H9 (cell line): ENCODE data around the gene MS4A4A. TPM values are rescaled to one million over a fixed set of nuclear protein-coding genes. Genes with fewer than 3 reads are reported as not detected.

ENCODE experiments used
- DNase-seq: peaks from one replicate; pipeline ENCODE4 v3.0.0-alpha.2; 2017
- H2AFZ ChIP-seq: one replicate; pipeline ENCODE4 v1.6.1; 2013; ENCODE audit warnings: mild to moderate bottlenecking, low read length, control low read depth, moderate library complexity
- H2AK5ac ChIP-seq: 2 replicates; pipeline ENCODE4 v1.6.1; 2013; ENCODE audit warnings: low read length, control low read depth, mixed read lengths; ENCODE audit not compliant: insufficient read length
- H2BK120ac ChIP-seq: one replicate; pipeline ENCODE4 v1.6.1; 2013; ENCODE audit warnings: low read depth, mild to moderate bottlenecking, low read length, control low read depth, inconsistent platforms; ENCODE audit not compliant: poor library complexity, severe bottlenecking
- H2BK12ac ChIP-seq: 2 replicates; pipeline ENCODE4 v1.6.1; 2013; ENCODE audit warnings: low read length, control low read depth, mixed read lengths, low read depth; ENCODE audit not compliant: insufficient read length
- H2BK15ac ChIP-seq: 2 replicates; pipeline ENCODE4 v1.6.1; 2013; ENCODE audit warnings: low read depth, low read length, control low read depth
- H2BK20ac ChIP-seq: one replicate; pipeline ENCODE4 v1.6.1; 2013; ENCODE audit warnings: low read depth, mild to moderate bottlenecking, low read length, control low read depth, inconsistent platforms; ENCODE audit not compliant: poor library complexity, severe bottlenecking
- H2BK5ac ChIP-seq: 2 replicates; pipeline ENCODE4 v1.6.1; 2013; ENCODE audit warnings: low read length, control low read depth, mixed read lengths; ENCODE audit not compliant: insufficient read length
- H3K14ac ChIP-seq: 2 replicates; pipeline ENCODE4 v1.6.1; 2013; ENCODE audit warnings: low read length, control low read depth; ENCODE audit not compliant: insufficient read depth
- H3K18ac ChIP-seq: 2 replicates; pipeline ENCODE4 v1.6.1; 2013; ENCODE audit warnings: low read depth, mild to moderate bottlenecking, mixed read lengths, low read length, control low read depth; ENCODE audit not compliant: insufficient read length
- H3K23ac ChIP-seq: 2 replicates; pipeline ENCODE4 v1.6.1; 2013; ENCODE audit warnings: low read length, control low read depth, mixed read lengths, low read depth; ENCODE audit not compliant: insufficient read length
- H3K23me2 ChIP-seq: 2 replicates; pipeline ENCODE4 v1.6.1; 2013; ENCODE audit warnings: low read depth, mild to moderate bottlenecking, mixed read lengths, low read length, control low read depth; ENCODE audit not compliant: insufficient read length, poor library complexity, severe bottlenecking
- H3K27ac ChIP-seq: 2 replicates; pipeline ENCODE4 v1.5.1; 2013; ENCODE audit warnings: low read length, control low read depth, mixed read lengths, low read depth; ENCODE audit not compliant: insufficient read length
- H3K27me3 ChIP-seq: 2 replicates; pipeline ENCODE4 v1.6.1; 2013; ENCODE audit warnings: low read length, control low read depth, inconsistent platforms; ENCODE audit not compliant: insufficient read depth
- H3K4ac ChIP-seq: 2 replicates; pipeline ENCODE4 v1.6.1; 2013; ENCODE audit warnings: low read depth, mild to moderate bottlenecking, control low read depth, inconsistent platforms, low read length, moderate library complexity
- H3K4me1 ChIP-seq: 2 replicates; pipeline ENCODE4 v1.6.1; 2013; ENCODE audit warnings: low read length, control low read depth, inconsistent platforms; ENCODE audit not compliant: insufficient read depth
- H3K4me2 ChIP-seq: 2 replicates; pipeline ENCODE4 v1.6.1; 2013; ENCODE audit warnings: low read length, control low read depth, mixed read lengths; ENCODE audit not compliant: insufficient read length, insufficient read depth
- H3K56ac ChIP-seq: 2 replicates; pipeline ENCODE4 v1.6.1; 2013; ENCODE audit warnings: low read depth, mild to moderate bottlenecking, mixed read lengths, low read length, control low read depth; ENCODE audit not compliant: insufficient read length
- H3K79me1 ChIP-seq: 2 replicates; pipeline ENCODE4 v1.6.1; 2013; ENCODE audit warnings: low read depth, mild to moderate bottlenecking, moderate library complexity, low read length, control low read depth, inconsistent platforms; ENCODE audit not compliant: insufficient read depth, poor library complexity, severe bottlenecking
- H3K79me2 ChIP-seq: 2 replicates; pipeline ENCODE4 v1.6.1; 2013; ENCODE audit warnings: low read length, control low read depth, inconsistent platforms; ENCODE audit not compliant: insufficient read depth
- H3K9ac ChIP-seq: 2 replicates; pipeline ENCODE4 v1.6.1; 2013; ENCODE audit warnings: low read length, control low read depth, mixed read lengths; ENCODE audit not compliant: insufficient read length; ENCODE audit errors: extremely low read depth
- H3K9me3 ChIP-seq: one replicate; pipeline ENCODE4 v1.6.1; 2013; ENCODE audit warnings: low read depth, low read length, inconsistent platforms; ENCODE audit not compliant: control insufficient read depth
- H3T11ph ChIP-seq: one replicate; pipeline ENCODE4 v1.6.1; 2013; ENCODE audit warnings: mild to moderate bottlenecking, low read length, control low read depth, inconsistent platforms
- H4K20me1 ChIP-seq: one replicate; pipeline ENCODE4 v1.6.1; 2013; ENCODE audit not compliant: control insufficient read depth, insufficient read length, insufficient read depth
- H4K5ac ChIP-seq: 2 replicates; pipeline ENCODE4 v1.6.1; 2013; ENCODE audit warnings: low read depth, mild to moderate bottlenecking, mixed read lengths, low read length, control low read depth; ENCODE audit not compliant: insufficient read length
- H4K8ac ChIP-seq: replicated peaks from 2 replicates; pipeline ENCODE4 v1.6.1; 2013; ENCODE audit warnings: low read length, control low read depth, mixed read lengths, low read depth; ENCODE audit not compliant: insufficient read length
- H4K91ac ChIP-seq: 2 replicates; pipeline ENCODE4 v1.6.1; 2013; ENCODE audit warnings: low read depth, mild to moderate bottlenecking, moderate library complexity, mixed read lengths, low read length, control low read depth; ENCODE audit not compliant: insufficient read length
- H3K27ac Mint-ChIP-seq, 3 experiments: 2 replicates in 2 of 3; 3 replicates in 1 of 3; pipeline ENCODE4 v1.8.0; 2020 to 2021; ENCODE audit warnings: mixed read lengths in 3 of 3, mild to moderate bottlenecking in 1 of 3, moderate library complexity in 1 of 3
- H3K27me3 Mint-ChIP-seq: 2 replicates; pipeline ENCODE4 v1.8.0; 2021; ENCODE audit warnings: low read depth, mild to moderate bottlenecking, moderate library complexity, mixed read lengths
- H3K36me3 Mint-ChIP-seq, 3 experiments: 2 replicates in 2 of 3; 3 replicates in 1 of 3; pipeline ENCODE4 v1.8.0; 2020 to 2021; ENCODE audit warnings: low read depth in 3 of 3, mixed read lengths in 3 of 3; ENCODE audit not compliant: insufficient read depth in 1 of 3
- H3K4me1 Mint-ChIP-seq, 2 experiments: 2 replicates each; pipeline ENCODE4 v1.8.0; 2020; ENCODE audit warnings: mixed read lengths in 2 of 2
- H3K4me3 Mint-ChIP-seq, 2 experiments: 2 replicates in 1 of 2; 3 replicates in 1 of 2; pipeline ENCODE4 v1.8.0; 2020 to 2021; ENCODE audit warnings: mild to moderate bottlenecking in 2 of 2, mixed read lengths in 2 of 2, moderate library complexity in 1 of 2
- H3K9me3 Mint-ChIP-seq, 2 experiments: 2 replicates in 1 of 2; 3 replicates in 1 of 2; pipeline ENCODE4 v1.8.0; 2020; ENCODE audit warnings: mild to moderate bottlenecking in 2 of 2, mixed read lengths in 2 of 2, moderate library complexity in 1 of 2
- WGBS: extraction: QIAGEN DNeasy Blood & Tissue Kit; methylation state at CpG from one replicate; pipeline ENCODE4 v1.1.7; 2013; ENCODE audit warnings: missing lambda C conversion rate, low lambda C conversion rate, mixed read lengths; ENCODE audit not compliant: insufficient read length; ENCODE audit errors: extremely low coverage; 5-methylcytosine and 5-hydroxymethylcytosine counted together
- total RNA-seq: library from RNA; stranded (reverse); gene quantifications from 2 replicates; pipeline ENCODE4 v1.2.1, GENCODE V29; 2021
- TF ChIP-seq, protein P1 (sequence below): fragments of 200-600 bp; sonication (generic); conservative IDR thresholded peaks from 3 replicates; pipeline ENCODE4 v1.8.0; 2021; ENCODE audit warnings: antibody characterized with exemption, mild to moderate bottlenecking

MS4A4A gene
- total RNA-seq, 1 experiment from 2014 or later = not detected

DNA sequence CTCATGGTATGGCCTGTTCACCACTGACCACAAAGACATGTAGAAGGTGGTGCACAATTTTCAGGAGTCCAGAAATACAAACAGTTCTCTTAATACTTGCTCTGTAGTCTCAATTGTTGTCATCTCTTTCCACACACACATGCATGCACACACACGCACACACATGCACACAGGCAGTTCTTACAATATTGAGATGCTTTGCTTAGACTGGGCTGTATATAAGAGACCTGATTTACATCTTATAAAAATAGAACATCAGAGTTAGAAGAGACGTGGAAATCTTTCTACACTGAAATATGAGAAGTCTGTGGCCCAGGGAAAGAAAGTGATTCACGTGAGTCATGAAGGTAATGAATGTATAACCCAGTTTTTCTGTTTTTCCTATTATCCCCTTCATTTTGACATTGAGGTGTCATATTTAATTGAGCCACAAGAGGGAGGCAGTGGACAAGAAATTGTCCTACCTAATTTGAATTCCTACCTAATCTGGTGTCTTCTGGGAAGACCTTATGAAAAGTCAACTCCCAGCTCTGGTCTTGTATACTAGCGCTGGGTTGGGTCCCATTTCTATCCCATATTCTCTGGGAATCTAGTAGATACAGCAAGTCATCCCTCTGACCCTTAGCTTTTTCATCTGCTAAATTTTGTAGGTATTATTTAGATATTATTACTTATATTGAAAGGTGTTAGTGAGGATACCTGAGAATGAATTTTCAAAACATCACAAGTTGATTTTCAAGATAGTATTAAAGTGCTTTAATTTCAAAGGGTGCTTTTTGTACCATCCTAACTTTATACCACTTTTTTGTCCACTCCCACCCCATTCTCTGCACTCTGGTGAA is 14.9 kb upstream of the MS4A4A start:
- Histone ChIP-seq H3K79me2 (no peaks in the 10 kb centered on the region), H3K79me1 (no peaks in the 10 kb centered on the region), H2AK5ac (no peak overlapping the region), H3K27me3 (no peaks in the 10 kb centered on the region), H2BK120ac (no peak overlapping the region), H2AFZ (no peak overlapping the region), H3K27ac (no peak overlapping the region), H3K18ac (no peak overlapping the region), H2BK5ac (no peak overlapping the region), H3K4me2 (no peak overlapping the region), H2BK15ac (no peak overlapping the region), H3K56ac (no peak overlapping the region), H4K8ac (no peak overlapping the region), H3K23ac (no peak overlapping the region), H4K91ac (no peak overlapping the region), H3K9me3 (no peaks in the 10 kb centered on the region), H2BK12ac (no peak overlapping the region), H4K20me1 (no peaks in the 10 kb centered on the region), H3K23me2 (no peaks in the 10 kb centered on the region), H3K4ac (no peak overlapping the region), H3T11ph (no peak overlapping the region), H2BK20ac (no peak overlapping the region), H3K14ac (no peak overlapping the region), H3K9ac (no peak overlapping the region), H3K4me1 (no peaks in the 10 kb centered on the region), H4K5ac (no peak overlapping the region)
- DNase-seq = no peak
- H3K4me3 Mint-ChIP-seq = no peak overlapping the region
- no CpG with 5 or more reads among the region's 4 CpGs for WGBS
- peaks cover 4 to 12% (median 7%) of the 10 kb centered on the region in 3 experiments; a peak in 5 of 7 replicates for H3K36me3 Mint-ChIP-seq
- H3K27ac Mint-ChIP-seq = no peak overlapping the region; a peak in 1 of 7 replicates
- no peaks in the 10 kb centered on the region for H3K4me1 Mint-ChIP-seq
- H3K27me3 Mint-ChIP-seq = no peaks in the 10 kb centered on the region
- TF ChIP-seq, protein P1, sequence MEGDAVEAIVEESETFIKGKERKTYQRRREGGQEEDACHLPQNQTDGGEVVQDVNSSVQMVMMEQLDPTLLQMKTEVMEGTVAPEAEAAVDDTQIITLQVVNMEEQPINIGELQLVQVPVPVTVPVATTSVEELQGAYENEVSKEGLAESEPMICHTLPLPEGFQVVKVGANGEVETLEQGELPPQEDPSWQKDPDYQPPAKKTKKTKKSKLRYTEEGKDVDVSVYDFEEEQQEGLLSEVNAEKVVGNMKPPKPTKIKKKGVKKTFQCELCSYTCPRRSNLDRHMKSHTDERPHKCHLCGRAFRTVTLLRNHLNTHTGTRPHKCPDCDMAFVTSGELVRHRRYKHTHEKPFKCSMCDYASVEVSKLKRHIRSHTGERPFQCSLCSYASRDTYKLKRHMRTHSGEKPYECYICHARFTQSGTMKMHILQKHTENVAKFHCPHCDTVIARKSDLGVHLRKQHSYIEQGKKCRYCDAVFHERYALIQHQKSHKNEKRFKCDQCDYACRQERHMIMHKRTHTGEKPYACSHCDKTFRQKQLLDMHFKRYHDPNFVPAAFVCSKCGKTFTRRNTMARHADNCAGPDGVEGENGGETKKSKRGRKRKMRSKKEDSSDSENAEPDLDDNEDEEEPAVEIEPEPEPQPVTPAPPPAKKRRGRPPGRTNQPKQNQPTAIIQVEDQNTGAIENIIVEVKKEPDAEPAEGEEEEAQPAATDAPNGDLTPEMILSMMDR = peak; percentile 85
- peaks cover 13 to 21% of the 10 kb centered on the region in 2 experiments for H3K9me3 Mint-ChIP-seq
